SIG-M5 treated with dmso at 0.1 percent for 504 hours (cell line): ENCODE measurements around the gene TAS2R38.

Source experiments
- DNase-seq: peaks from one replicate; lab custom pipeline; 2025; ENCODE audit not compliant: unreplicated experiment; lab: John Stamatoyannopoulos, UW

Gene TAS2R38

GRCh38 chr7:141976524-141977245, 3.1 kb upstream of the TAS2R38 start:
- no peak for DNase-seq

- DNase-seq, result peak; percentile 39
These were observed 2.4 kb upstream of the TAS2R38 start for GRCh38 chr7:141975806-141976523.

- no peak for DNase-seq
These were observed 1.3 kb upstream of the TAS2R38 start for GRCh38 chr7:141974831-141975230.

- peak; percentile 94 for DNase-seq
These were observed 12.7 kb downstream of the TAS2R38 start for GRCh38 chr7:141960687-141961422.

- peak; percentile 86 for DNase-seq
These were observed 17.5 kb downstream of the TAS2R38 start for GRCh38 chr7:141956084-141956483.

GRCh38 chr7:141954334-141954733, 19.2 kb downstream of the TAS2R38 start:
- no peak for DNase-seq

- no peak for DNase-seq
These were observed 21.1 kb downstream of the TAS2R38 start for GRCh38 chr7:141952461-141952860.

- no peak for DNase-seq
These were observed 22.8 kb downstream of the TAS2R38 start for GRCh38 chr7:141950806-141951205.

- no peak for DNase-seq
These were observed 23.7 kb downstream of the TAS2R38 start for GRCh38 chr7:141949911-141950310.

- peak; percentile 46 for DNase-seq
These were observed 24.1 kb downstream of the TAS2R38 start for GRCh38 chr7:141949451-141949850.

GRCh38 chr7:141949021-141949420, 24.6 kb downstream of the TAS2R38 start:
- DNase-seq, result peak; percentile 14

GRCh38 chr7:141946796-141947195, 26.8 kb downstream of the TAS2R38 start, which contains the start of gene CLEC5A:
CLEC5A (minus strand) TSS chr7:141946974; CDS start chr7:141946292, 682 bp downstream.
- DNase-seq, result peak; percentile 31

- peak; percentile 94 for DNase-seq
These were observed 28.2 kb downstream of the TAS2R38 start for GRCh38 chr7:141945356-141945755.

GRCh38 chr7:141944811-141945210, 28.8 kb downstream of the TAS2R38 start:
- DNase-seq, result peak; percentile 47

GRCh38 chr7:141943846-141944245, 29.7 kb downstream of the TAS2R38 start:
- DNase-seq, result no peak

- DNase-seq, result no peak
These were observed 32.5 kb downstream of the TAS2R38 start for GRCh38 chr7:141941075-141941474.

GRCh38 chr7:141930211-141930610, 43.4 kb downstream of the TAS2R38 start:
- no peak for DNase-seq

- DNase-seq, result no peak
These were observed 44.8 kb downstream of the TAS2R38 start for GRCh38 chr7:141928845-141929195.

- peak; percentile 50 for DNase-seq
These were observed 45.3 kb downstream of the TAS2R38 start for GRCh38 chr7:141928146-141928844.
